Measurements from ENCODE around the gene SSUH2.

The SSUH2 gene

GRCh38 chr3:8608041-8608790, 36.4 kb downstream of the SSUH2 start:
- DNase-seq: no peak

- peak; percentile 31 to 36 for DNase-seq
Observed at GRCh38 chr3:8607234-8608040, 37.2 kb downstream of the SSUH2 start.

- DNase-seq: no peak
Observed at GRCh38 chr3:8606701-8607231, 37.8 kb downstream of the SSUH2 start.

- no peak for DNase-seq
Observed at GRCh38 chr3:8604988-8605387, 39.6 kb downstream of the SSUH2 start.

- no peak for DNase-seq
Observed at GRCh38 chr3:8604006-8604405, 40.6 kb downstream of the SSUH2 start.

GRCh38 chr3:8603115-8603710, 41.4 kb downstream of the SSUH2 start:
- no peak for DNase-seq

GRCh38 chr3:8600457-8600856, 44.1 kb downstream of the SSUH2 start:
- no peak for DNase-seq

- no peak for DNase-seq
Observed at GRCh38 chr3:8599146-8599545, 45.5 kb downstream of the SSUH2 start.

GRCh38 chr3:8597219-8597853, 47.3 kb downstream of the SSUH2 start:
- DNase-seq: no peak

- no peak for DNase-seq
Observed at GRCh38 chr3:8596321-8597218, 48.0 kb downstream of the SSUH2 start.

GRCh38 chr3:8595695-8596115, 48.9 kb downstream of the SSUH2 start:
- DNase-seq: no peak

- DNase-seq: no peak
Observed at GRCh38 chr3:8595252-8595651, 49.3 kb downstream of the SSUH2 start.

GRCh38 chr3:8593021-8593827, 51.4 kb downstream of the SSUH2 start:
- DNase-seq: no peak

- no peak for DNase-seq
Observed at GRCh38 chr3:8589880-8590556, 54.6 kb downstream of the SSUH2 start.

GRCh38 chr3:8584661-8585060, 59.9 kb downstream of the SSUH2 start:
- no peak for DNase-seq

- DNase-seq: no peak
Observed at GRCh38 chr3:8581806-8582445, 62.7 kb downstream of the SSUH2 start.

- DNase-seq: no peak
Observed at GRCh38 chr3:8581373-8581772, 63.2 kb downstream of the SSUH2 start.

- peak in 1 of 2 experiments; percentile 0 for DNase-seq
Observed at GRCh38 chr3:8580434-8580833, 64.2 kb downstream of the SSUH2 start.

GRCh38 chr3:8579943-8580342, 64.7 kb downstream of the SSUH2 start:
- no peak for DNase-seq

GRCh38 chr3:8579096-8579495, 65.5 kb downstream of the SSUH2 start:
- peak; percentile 84 to 90 for DNase-seq
